HG03108 (cell line): ENCODE data around the gene CEL.
A peak's percentile ranks its signal among the peaks of the same experiment; 100 is the strongest.
"Not testable (repeated sequence)": the region's sequence is repeated elsewhere in the genome, so short reads cannot be mapped to it uniquely, and the experiment has no call there.

Experiments
- ATAC-seq: cut with Tn5 transposase; IDR thresholded peaks from one replicate; pipeline ENCODE4 v1.9.1; 2021; ENCODE audit warnings: moderate library complexity; ENCODE audit not compliant: unreplicated experiment

The CEL gene

GRCh38 chr9:133061764-133062145 lies at the start of gene CEL:
Gene CEL, plus strand, starts transcription at chr9:133061981. Its CDS starts 22 bp downstream, at chr9:133062003.
- ATAC-seq, result not testable (repeated sequence)

GRCh38 chr9:133014696-133015095 lies 47.1 kb upstream of the CEL start:
- no peak for ATAC-seq

GRCh38 chr9:133023117-133023890 lies 38.5 kb upstream of the CEL start:
- no peak for ATAC-seq

- no peak for ATAC-seq
Observed at GRCh38 chr9:133026426-133026825, 35.4 kb upstream of the CEL start.

- no peak for ATAC-seq
Observed at GRCh38 chr9:133027134-133027533, 34.6 kb upstream of the CEL start.

- no peak for ATAC-seq
Observed at GRCh38 chr9:133028221-133028620, 33.6 kb upstream of the CEL start.

- ATAC-seq, result peak; percentile 12
Observed at GRCh38 chr9:133029994-133030316, 31.8 kb upstream of the CEL start.

- peak; percentile 98 for ATAC-seq
Observed at GRCh38 chr9:133030317-133031129, 31.3 kb upstream of the CEL start, which contains the start of gene GTF3C5. Gene GTF3C5, plus strand, starts transcription at chr9:133030997. Its CDS starts 15 bp downstream, at chr9:133031012.

GRCh38 chr9:133031130-133031422 lies 30.7 kb upstream of the CEL start:
- no peak for ATAC-seq

- no peak for ATAC-seq
Observed at GRCh38 chr9:133031496-133031911, 30.3 kb upstream of the CEL start.

GRCh38 chr9:133032171-133032570 lies 29.6 kb upstream of the CEL start:
- no peak for ATAC-seq

GRCh38 chr9:133035669-133036068 lies 26.1 kb upstream of the CEL start:
- no peak for ATAC-seq

- ATAC-seq, result no peak
Observed at GRCh38 chr9:133037775-133038515, 23.8 kb upstream of the CEL start.

- ATAC-seq, result not testable (repeated sequence)
Observed at GRCh38 chr9:133040892-133041479, 20.8 kb upstream of the CEL start.

GRCh38 chr9:133041958-133042357 lies 19.8 kb upstream of the CEL start:
- ATAC-seq, result no peak

GRCh38 chr9:133042676-133043075 lies 19.1 kb upstream of the CEL start:
- no peak for ATAC-seq

GRCh38 chr9:133043449-133044035 lies 18.2 kb upstream of the CEL start:
- ATAC-seq, result no peak

GRCh38 chr9:133044125-133044524 lies 17.7 kb upstream of the CEL start:
- no peak for ATAC-seq

- no peak for ATAC-seq
Observed at GRCh38 chr9:133044661-133045060, 17.1 kb upstream of the CEL start.

GRCh38 chr9:133045132-133045531 lies 16.6 kb upstream of the CEL start:
- ATAC-seq, result no peak
